Measurements from ENCODE around the gene ID2. TPM values are rescaled to one million over a fixed set of nuclear protein-coding genes. Genes with fewer than 3 reads are reported as not detected.

The ID2 gene
- total and polyA plus RNA-seq, 10 of the 15 experiments (the other 5 are each of a cell fraction or from before 2014, with no cell fraction given), result 39.0 to 613 (median 73.6) TPM

- no peak for TF ChIP-seq HSF1 (IDR thresholded peaks at IDR 0.05; ENCODE audit: low read depth, low read length)
- TF ChIP-seq ZNF274 (IDR thresholded peaks at IDR 0.05; ENCODE audit: insufficient read depth, insufficient read length), result no peak
- no peak for TF ChIP-seq ZBTB11 (CRISPR knock-in tag; IDR thresholded peaks at IDR 0.05)
- no peak for TF ChIP-seq PML (IDR thresholded peaks at IDR 0.05; ENCODE audit: low read length)
- no peak for TF ChIP-seq GABPA (IDR thresholded peaks at IDR 0.05; ENCODE audit: low read depth)
Observed at GRCh38 chr2:8647462-8647857, 34.4 kb upstream of the ID2 start (continued).

- DNase-seq (ENCODE audit: low read depth, low spot score) (no peak), FAIRE-seq (no peak), ATAC-seq (no peak)
- ChIA-PET POLR2A (no interaction called here), CTCF (interaction anchor here (1.0 kb wide), 1 partner anchor 119 kb away, joined by 3 read pairs; no protein-coding TSS in a partner anchor), SMC1A (ENCODE audit: uncharacterized antibody, unreplicated experiment) (no interaction called here), RAD21 (ENCODE audit: unreplicated experiment) (no interaction called here)
- TF ChIP-seq E2F8 (IDR thresholded peaks at IDR 0.05; ENCODE audit: low read depth, partially characterized antibody) (no peak), MLLT1 (IDR thresholded peaks at IDR 0.05) (no peak)
- intact Hi-C loops (cut with micrococcal nuclease; ENCODE audit: unreplicated experiment), result no loop called here
- WGBS (ENCODE audit: insufficient coverage, insufficient replicate concordance, low lambda C conversion rate, missing lambda C conversion rate), result 26% methylated on average over 11 of the region's 11 CpGs
- in situ Hi-C loops (cut with MboI), result no loop called here
- no peaks in the 10 kb centered on the region for H3K27me3 ChIP-seq (replicated peaks in 1 of 2; ENCODE audit: control insufficient read depth in 2 of 2, insufficient read depth in 2 of 2, low read length in 1 of 2)
- H3K4me1 ChIP-seq (ENCODE audit: control insufficient read depth, insufficient read depth, low read length), result no peaks in the 10 kb centered on the region
- no peak overlapping the region for H3K27ac ChIP-seq (ENCODE audit: control insufficient read depth, insufficient read depth)
- no peak overlapping the region for H3K4me3 ChIP-seq
- no TSS peak for BruUV-seq (replicated peaks)
- H3K9me3 ChIP-seq (replicated peaks; ENCODE audit: control insufficient read depth, insufficient read depth, low read length), result peaks cover 13% of the 10 kb centered on the region; the same call in 2 of the 3 replicates
- H3K9ac ChIP-seq (ENCODE audit: control insufficient read depth, insufficient read depth, low read length), result no peak overlapping the region
- no peak overlapping the region for H3K4me2 ChIP-seq (ENCODE audit: control insufficient read depth, insufficient read depth)
- no peaks in the 10 kb centered on the region for H3K36me3 ChIP-seq (ENCODE audit: control insufficient read depth in 2 of 2, insufficient read depth in 2 of 2, low read length in 1 of 2)
- H2AFZ ChIP-seq (ENCODE audit: control insufficient read depth, low read depth, low read length), result no peak overlapping the region
- no peaks in the 10 kb centered on the region for H3K79me2 ChIP-seq (ENCODE audit: control insufficient read depth, insufficient read depth, low read length)
- H4K20me1 ChIP-seq (ENCODE audit: control insufficient read depth, insufficient read depth), result no peaks in the 10 kb centered on the region
Observed at GRCh38 chr2:8648441-8649213, 33.2 kb upstream of the ID2 start.

Data from GM12878 (cell line).